Stimulated activated CD4-positive, alpha-beta T cell treated with anti-CD3 and anti-CD28 coated beads, Interleukin-4, amount 100 ng/mL, for 4 hours (primary cell): ENCODE measurements around the gene EPHA3.

Source experiments
- DNase-seq, 2 experiments: peaks; one replicate each; pipeline ENCODE4 v3.0.0-alpha.2; 2020

Gene EPHA3

GRCh38 chr3:89154416-89154815 lies 47.0 kb downstream of the EPHA3 start:
- no peak for DNase-seq

- no peak for DNase-seq
Measured at GRCh38 chr3:89155811-89156210, 48.4 kb downstream of the EPHA3 start.

- DNase-seq = no peak
Measured at GRCh38 chr3:89157575-89157974, 50.2 kb downstream of the EPHA3 start.

- DNase-seq = no peak
Measured at GRCh38 chr3:89159605-89160004, 52.2 kb downstream of the EPHA3 start.

GRCh38 chr3:89164774-89165173 lies 57.4 kb downstream of the EPHA3 start:
- DNase-seq = no peak

- no peak for DNase-seq
Measured at GRCh38 chr3:89165636-89166263, 58.3 kb downstream of the EPHA3 start.

GRCh38 chr3:89171687-89172545 lies 64.5 kb downstream of the EPHA3 start:
- no peak for DNase-seq

GRCh38 chr3:89173546-89173945 lies 66.1 kb downstream of the EPHA3 start:
- no peak for DNase-seq

- no peak for DNase-seq
Measured at GRCh38 chr3:89179355-89180001, 72.1 kb downstream of the EPHA3 start.

GRCh38 chr3:89180334-89180733 lies 72.9 kb downstream of the EPHA3 start:
- DNase-seq = no peak

GRCh38 chr3:89182056-89182455 lies 74.6 kb downstream of the EPHA3 start:
- DNase-seq = no peak

GRCh38 chr3:89184151-89184995 lies 77.0 kb downstream of the EPHA3 start:
- no peak for DNase-seq

- no peak for DNase-seq
Measured at GRCh38 chr3:89186456-89186855, 79.0 kb downstream of the EPHA3 start.

GRCh38 chr3:89198591-89198990 lies 91.2 kb downstream of the EPHA3 start:
- DNase-seq = no peak

GRCh38 chr3:89212619-89213018 lies 105.2 kb downstream of the EPHA3 start:
- DNase-seq = no peak

- DNase-seq = no peak
Measured at GRCh38 chr3:89216016-89216739, 108.8 kb downstream of the EPHA3 start.

GRCh38 chr3:89217148-89217685 lies 109.8 kb downstream of the EPHA3 start:
- DNase-seq = no peak

- no peak for DNase-seq
Measured at GRCh38 chr3:89221924-89222323, 114.5 kb downstream of the EPHA3 start.

GRCh38 chr3:89223188-89223587 lies 115.8 kb downstream of the EPHA3 start:
- DNase-seq = no peak

GRCh38 chr3:89227218-89227617 lies 119.8 kb downstream of the EPHA3 start:
- no peak for DNase-seq

- DNase-seq = no peak
Measured at GRCh38 chr3:89227634-89228033, 120.2 kb downstream of the EPHA3 start.

- no peak for DNase-seq
Measured at GRCh38 chr3:89232155-89232554, 124.7 kb downstream of the EPHA3 start.
